GM19043 (cell line): ENCODE measurements around the gene ENDOU.
A peak's percentile ranks its signal among the peaks of the same experiment; 100 is the strongest.

Experiments used
- ATAC-seq: cut with Tn5 transposase; IDR thresholded peaks from one replicate; pipeline ENCODE4 v1.9.1; 2021; ENCODE audit warnings: low read depth; ENCODE audit not compliant: unreplicated experiment

Gene ENDOU, protein sequence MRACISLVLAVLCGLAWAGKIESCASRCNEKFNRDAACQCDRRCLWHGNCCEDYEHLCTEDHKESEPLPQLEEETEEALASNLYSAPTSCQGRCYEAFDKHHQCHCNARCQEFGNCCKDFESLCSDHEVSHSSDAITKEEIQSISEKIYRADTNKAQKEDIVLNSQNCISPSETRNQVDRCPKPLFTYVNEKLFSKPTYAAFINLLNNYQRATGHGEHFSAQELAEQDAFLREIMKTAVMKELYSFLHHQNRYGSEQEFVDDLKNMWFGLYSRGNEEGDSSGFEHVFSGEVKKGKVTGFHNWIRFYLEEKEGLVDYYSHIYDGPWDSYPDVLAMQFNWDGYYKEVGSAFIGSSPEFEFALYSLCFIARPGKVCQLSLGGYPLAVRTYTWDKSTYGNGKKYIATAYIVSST

DNA sequence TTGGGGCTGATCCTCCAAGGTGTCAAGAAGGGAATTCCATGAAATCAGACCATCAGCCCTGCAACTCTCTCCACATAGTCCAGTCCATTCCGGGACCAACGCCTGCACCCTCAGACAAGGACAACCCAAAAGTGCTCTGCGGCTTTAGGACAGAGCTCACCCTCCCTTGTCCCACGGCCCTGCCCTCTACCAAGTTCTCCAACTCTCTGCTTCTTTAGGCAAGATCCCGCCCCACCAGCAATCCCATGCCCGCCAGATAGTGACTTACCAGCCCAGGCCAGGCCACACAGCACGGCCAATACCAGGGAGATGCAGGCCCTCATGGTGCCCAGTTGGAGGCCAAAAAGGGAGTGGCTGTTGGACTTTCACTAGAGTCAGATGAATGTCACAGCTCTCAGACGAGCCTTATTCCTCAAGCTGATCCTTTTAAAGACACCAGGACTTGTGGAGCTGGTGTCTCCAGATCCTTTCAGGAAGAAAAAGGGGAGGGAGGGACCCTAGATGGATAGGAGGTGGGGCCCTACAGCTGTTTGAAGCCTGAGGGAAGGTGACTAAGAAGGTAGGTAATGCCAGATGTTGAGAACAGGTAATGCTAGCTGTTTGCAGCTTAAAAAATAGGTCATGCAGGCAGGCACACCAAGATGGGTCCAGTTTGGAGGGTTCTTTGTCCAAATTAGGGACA, at the start of gene ENDOU:
Gene ENDOU, minus strand, starts transcription at position 400 of the 682 bp plus-strand sequence. Its CDS starts 77 bp downstream, at position 323.
- ATAC-seq, result no peak

- no peak for ATAC-seq
These were observed 49.4 kb upstream of the ENDOU start for GRCh38 chr12:47774663-47775062.

GRCh38 chr12:47773858-47774580, 48.7 kb upstream of the ENDOU start:
- no peak for ATAC-seq

- peak; percentile 79 for ATAC-seq
These were observed 48.0 kb upstream of the ENDOU start, which contains the start of gene SLC48A1 for GRCh38 chr12:47773062-47773857. Gene SLC48A1 (plus strand): TSS chr12:47773238. CDS start chr12:47773305, 67 bp downstream.

GRCh38 chr12:47772738-47773061, 47.4 kb upstream of the ENDOU start:
- no peak for ATAC-seq

DNA sequence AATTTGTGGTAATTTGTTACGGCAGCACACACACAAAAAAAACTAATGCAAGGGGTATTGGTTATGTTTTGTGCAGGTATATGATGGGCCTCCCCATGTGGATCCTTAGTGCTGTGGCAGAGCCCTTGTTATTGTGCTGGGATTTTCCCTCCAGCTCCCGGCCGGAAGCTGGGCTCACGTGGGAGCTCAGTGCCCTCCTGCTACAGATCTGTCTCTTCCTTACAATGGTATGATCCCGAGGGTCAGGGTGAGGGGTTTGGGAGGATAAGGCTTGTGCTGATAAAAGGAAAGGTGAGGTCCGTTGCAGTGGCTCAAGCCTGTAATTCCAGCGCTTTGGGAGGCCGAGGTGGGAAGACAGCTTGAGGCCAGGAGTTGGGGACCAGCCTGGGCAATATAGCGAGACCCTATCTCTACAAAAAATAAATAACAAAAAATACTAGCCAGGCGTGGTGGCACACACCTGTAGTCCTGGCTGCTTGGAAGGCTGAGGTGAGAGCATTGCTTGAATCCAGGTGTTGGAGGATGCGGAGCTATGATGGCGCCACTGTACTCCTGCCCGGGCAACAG, 46.9 kb upstream of the ENDOU start:
- no peak for ATAC-seq

GRCh38 chr12:47771304-47771703, 46.0 kb upstream of the ENDOU start:
- no peak for ATAC-seq

GRCh38 chr12:47770086-47770726, 44.9 kb upstream of the ENDOU start:
- ATAC-seq, result no peak

DNA sequence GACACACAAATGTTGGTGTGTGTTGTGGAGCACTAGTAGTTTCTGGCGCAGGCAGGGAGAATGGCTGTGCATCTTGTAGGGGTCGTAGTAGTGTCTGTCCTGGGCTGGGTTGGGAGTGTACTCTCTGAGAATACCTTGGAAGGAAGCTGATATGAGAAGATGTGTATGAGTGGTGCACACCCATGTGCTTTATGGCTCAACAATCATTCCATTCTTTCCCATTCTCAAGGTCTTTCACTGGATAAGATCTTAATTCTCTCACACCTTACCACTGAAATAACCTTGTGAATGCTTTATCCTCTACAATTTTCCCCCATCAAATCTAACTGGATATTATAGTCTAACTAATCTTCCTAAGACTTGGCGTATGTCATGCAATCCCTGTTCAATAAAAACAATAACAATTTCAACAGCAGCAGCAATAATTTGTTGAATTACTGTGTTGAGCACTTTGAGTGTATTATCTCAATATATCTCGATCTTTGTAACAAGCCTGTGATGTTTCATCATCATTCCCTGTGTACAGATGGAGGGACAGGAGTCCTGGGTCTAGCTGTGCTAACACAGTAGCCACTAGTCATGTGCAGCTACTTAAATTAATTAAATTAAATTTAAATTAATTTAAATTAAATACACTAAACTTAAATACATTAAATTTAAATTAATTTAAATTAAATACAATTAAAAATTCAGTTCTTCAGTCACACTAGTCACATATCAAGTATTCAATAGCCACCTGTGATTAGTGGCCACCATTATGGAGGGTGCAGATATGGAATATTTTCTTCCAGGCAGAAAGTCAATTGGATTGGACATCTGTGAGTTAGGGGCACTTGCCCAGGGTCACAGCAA, 44.2 kb upstream of the ENDOU start:
- ATAC-seq, result no peak

- ATAC-seq, result no peak
These were observed 43.1 kb upstream of the ENDOU start for GRCh38 chr12:47768323-47768811.

GRCh38 chr12:47767216-47767724, 42.0 kb upstream of the ENDOU start:
- peak; percentile 49 for ATAC-seq

DNA sequence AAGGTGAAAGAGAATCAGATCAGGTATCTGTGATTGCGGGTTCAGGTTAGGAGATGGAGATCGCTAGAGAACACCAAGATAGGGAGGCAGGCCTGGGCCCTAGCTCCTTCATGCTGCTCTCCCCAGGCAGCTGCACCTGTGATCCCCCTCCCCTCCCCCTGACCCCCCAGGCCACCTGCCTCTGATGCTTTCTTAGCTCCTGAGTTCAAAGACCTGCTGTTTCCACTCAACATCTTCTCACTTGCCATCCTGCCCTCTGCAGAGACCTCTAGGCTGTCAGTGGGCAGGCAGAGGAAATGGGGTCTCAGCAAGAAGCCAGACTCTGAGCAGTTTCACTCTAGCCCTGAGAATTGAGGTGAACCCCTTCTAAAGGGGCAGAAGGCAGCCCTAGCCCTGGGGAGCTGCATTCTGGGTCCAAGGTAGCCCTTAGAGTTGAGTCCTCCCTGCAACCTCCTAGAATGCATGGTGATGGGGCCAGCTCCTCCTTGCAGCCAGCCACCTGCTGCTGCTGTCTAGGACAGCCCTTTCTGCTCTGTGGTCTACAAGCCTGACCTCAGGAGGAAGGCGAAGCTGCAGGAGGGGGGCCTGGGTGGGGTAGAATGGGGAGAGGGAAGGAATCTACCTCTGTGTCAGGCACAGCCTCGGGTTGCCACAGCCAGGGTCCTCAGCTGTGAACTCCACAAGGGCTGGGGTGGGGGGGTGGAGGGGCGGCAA, 41.4 kb upstream of the ENDOU start:
- ATAC-seq, result no peak

DNA sequence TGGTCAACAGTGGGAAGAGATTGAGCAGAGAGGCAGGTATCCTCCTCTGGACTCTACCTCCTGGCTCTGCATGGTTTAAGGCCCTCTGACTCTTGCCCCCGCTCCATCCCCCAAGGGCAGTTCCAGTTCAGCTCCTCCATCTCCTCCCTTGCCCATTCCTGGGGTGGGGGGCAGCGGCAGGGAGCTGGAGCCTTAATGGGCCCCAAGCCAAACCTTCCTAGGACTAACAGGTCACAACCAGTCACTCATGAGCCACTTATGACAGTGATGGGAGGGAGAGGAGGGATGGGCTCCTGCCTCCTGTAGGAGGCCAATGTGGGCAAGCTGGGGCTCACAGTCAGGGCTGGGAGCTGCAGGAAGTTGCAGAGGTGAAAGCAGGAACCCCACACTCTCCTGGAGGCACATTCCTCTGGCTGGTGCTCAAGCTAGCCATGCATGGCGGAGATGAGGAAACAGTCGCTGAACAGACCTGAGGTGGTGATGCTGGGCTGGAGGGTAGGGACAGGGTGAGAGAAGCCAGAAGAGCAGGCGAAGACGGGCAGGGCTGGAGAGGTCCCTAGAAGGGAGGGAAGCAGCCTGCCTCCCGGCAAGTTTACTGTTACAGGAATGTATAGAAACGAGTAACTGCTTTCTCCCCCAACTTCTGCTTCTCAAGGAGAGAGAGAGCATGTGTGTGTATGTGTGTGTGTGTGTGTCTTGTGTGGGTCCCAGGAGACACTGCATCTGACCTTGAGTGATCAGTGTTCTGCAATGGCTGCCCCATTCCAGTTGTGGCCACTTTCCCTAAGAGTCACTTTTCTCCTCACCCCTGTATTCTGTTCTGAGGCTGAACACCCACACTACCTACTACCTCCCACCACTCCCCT, 38.4 kb upstream of the ENDOU start:
- no peak for ATAC-seq

DNA sequence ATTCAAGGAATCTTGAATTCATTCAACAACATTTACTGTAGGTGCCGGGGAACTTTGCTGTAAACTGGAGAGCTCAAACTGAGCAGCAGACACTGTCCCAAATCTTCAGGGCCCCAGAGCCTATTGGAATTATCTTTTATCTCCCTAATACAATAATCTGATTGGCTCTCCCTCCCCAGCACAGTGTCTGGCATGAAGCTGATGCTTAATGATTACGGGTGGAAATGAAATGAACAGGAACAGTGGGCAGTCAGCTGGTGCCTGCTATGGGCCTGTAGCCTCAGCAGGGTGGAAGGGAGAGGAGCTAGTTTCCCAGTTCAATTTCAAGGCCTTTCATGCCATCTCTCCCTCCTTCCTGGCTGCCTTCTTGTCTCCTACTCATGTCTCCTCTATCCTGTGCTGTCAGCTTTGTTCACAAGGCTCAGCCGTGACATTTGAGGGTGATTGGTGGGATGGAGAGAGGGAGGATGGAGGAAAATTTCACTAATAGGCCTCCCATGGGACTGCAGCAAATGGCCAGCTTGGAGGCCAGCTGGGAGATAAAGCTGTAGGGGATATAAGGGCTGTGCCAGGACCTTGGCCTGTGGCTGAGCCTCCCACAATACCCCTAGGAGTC, 37.7 kb upstream of the ENDOU start:
- no peak for ATAC-seq

DNA sequence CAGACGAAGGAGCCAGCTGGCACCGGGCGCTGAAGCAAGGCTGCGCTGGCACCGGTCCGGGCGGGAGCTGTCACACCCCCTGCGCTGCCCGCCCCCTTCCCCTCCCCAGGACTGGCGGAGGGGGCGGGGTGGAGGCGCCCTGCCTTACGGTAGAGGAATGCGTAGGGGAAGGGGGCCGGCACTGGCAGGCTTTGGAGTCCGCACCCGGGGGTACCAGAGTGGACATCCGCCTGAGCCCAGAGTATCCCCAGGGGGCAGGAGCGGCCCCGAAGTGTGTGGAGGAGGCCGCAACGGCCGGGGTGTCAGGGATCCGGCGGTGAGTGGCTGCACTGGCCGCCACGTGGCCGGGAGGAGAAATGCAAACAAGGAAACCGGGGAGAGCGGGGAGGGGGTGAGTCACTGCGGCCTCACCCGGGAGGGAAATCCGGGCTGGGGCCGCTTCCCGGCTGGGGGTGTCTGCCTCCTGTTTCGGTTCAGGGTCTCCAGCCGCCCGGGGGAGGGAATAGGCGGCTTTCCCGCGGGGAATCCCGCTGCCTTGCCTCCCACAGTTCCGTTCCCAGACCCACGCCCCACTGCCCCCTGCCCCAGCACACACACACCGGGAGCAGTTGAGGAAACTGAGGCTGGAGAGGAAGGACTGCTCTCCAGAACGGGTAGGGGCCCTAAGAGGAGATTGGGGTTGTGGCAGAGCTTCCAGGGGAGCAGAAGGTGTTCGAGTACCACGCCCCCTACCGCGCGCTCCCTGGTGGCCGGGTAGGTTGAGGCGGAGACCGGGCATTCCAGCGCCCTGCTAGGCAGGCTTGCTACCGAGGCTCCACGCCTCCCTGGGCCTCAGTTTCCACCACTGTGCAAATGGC, 33.8 kb upstream of the ENDOU start, which contains the start of gene RAPGEF3:
Gene RAPGEF3, minus strand, starts transcription at position 47 of the 857 bp plus-strand sequence. CDS start 324 bp downstream, outside the sequence.
- ATAC-seq, result peak; percentile 47

DNA sequence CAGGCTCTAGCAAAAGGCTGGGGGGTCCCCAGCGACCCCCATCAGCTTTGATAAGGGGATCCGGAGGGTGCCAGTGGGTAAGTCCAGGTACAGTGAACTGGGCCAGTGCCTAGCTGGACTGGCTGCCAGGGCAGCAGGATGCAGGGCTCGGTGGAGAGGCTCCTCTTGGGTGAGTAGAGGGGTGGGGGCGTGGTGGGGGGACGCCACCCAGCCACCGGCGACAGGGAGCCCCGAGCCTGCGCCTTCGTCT, 33.2 kb upstream of the ENDOU start:
- ATAC-seq, result no peak
